Mucosa of rectum (tissue), 2 donors: ENCODE data around the gene SP2.

Source experiments
- H3K27ac ChIP-seq, 2 donors: one replicate each; pipeline ENCODE4 v1.7.0; 2013; ENCODE audit warnings: inconsistent platforms in 2 of 2, low read depth in 2 of 2, low read length in 2 of 2
- H3K27me3 ChIP-seq, 2 donors: one replicate each; pipeline ENCODE4 v1.7.0; 2013; ENCODE audit warnings: low read length in 2 of 2; ENCODE audit not compliant: control insufficient read depth in 2 of 2, insufficient read depth in 2 of 2
- H3K36me3 ChIP-seq, 2 donors: one replicate each; pipeline ENCODE4 v1.7.0; 2013; ENCODE audit warnings: low read length in 2 of 2; ENCODE audit not compliant: control insufficient read depth in 2 of 2, insufficient read depth in 2 of 2
- H3K4me1 ChIP-seq, 2 donors: one replicate each; pipeline ENCODE4 v1.7.0; 2013; ENCODE audit warnings: low read length in 2 of 2, mild to moderate bottlenecking in 1 of 2; ENCODE audit not compliant: control insufficient read depth in 2 of 2, insufficient read depth in 2 of 2
- H3K4me3 ChIP-seq, 2 donors: one replicate each; pipeline ENCODE4 v1.7.0; 2013; ENCODE audit warnings: low read length in 2 of 2
- H3K9ac ChIP-seq, 2 donors: one replicate each; pipeline ENCODE4 v1.7.0; 2013; ENCODE audit warnings: low read length in 2 of 2, low read depth in 1 of 2, mild to moderate bottlenecking in 1 of 2
- H3K9me3 ChIP-seq, 2 donors: one replicate each; pipeline ENCODE4 v1.7.0; 2013; ENCODE audit warnings: low read length in 2 of 2; ENCODE audit not compliant: control insufficient read depth in 2 of 2
- donor health status: healthy.
- donor health status: Normal muscosa, but diverticular disease.

The SP2 gene

DNA sequence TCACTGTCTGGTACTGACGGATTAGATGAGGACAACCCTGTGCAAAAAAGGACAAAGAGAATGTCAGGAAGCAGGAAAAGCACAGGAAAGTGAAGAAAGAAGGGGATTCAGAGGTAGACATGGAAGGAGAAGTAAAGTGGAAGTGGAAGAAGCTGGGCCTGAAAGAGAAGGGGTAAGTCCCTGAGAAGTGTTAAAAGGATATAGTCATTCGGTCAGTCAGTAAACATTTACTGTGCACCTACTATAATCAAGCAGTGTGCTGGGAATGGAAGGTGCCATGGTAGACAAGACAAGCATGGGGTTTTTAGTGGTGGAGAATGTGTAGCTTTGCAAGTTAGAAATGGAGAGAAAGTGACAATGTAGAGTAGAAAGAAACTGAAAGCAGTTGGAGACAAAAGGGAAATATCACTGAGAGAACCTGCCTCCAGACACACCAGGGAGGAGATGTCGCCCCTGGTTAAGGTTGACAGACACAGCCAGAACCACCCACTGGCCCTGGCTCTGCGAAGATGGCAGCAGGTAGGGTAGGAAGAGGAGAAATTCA is 4.4 kb upstream of the SP2 start:
- Histone ChIP-seq H3K4me1 (no peaks in the 10 kb centered on the region), H3K9ac (no peak overlapping the region), H3K27me3 (no peaks in the 10 kb centered on the region), H3K9me3 (no peaks in the 10 kb centered on the region), H3K27ac (no peak overlapping the region), H3K36me3 (no peaks in the 10 kb centered on the region), H3K4me3 (no peak overlapping the region)

DNA sequence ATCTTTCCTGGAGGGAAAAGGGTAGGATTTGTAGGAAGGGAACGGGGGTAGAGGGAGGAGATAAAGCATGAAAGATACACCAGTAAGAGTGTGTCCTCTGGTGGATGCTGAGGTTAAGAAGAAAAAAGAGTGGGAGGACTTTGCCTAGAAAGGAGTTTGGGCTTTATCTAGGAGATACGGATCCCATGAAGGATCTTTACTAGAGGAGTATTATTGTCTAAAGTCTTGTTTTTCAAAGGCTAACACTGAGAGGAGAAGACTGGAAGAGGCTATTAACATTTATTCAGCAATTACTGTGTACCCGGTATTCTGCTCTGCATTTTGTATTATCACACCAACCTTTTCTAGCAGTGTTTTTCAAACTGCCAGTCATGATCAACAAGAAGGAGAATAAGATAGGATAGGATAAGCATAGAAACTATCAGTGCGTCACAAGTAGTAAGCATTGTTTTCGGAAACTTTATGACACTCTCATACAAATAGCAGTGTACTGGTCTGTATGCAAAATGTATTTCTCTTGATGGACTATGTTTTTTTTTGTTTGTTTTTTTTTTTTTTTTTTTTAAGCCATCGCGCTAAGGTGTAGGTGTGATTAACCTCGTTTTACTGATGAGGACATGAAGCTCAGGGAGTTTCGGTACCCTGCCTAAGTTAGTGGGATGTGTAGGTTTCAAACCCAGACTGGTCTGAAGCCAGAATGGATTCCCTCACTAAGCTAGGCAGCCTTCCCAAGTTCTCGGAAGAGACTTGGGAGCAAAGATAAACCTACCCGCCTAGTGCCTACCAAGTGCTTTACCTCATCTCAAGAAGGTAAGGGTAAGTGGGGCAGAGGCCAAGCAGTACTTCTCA is 1.3 kb upstream of the SP2 start:
- Histone ChIP-seq H3K9ac (peak overlapping the region; percentile 97), H3K4me3 (peak overlapping the region; percentile 96), H3K36me3 (peaks cover 5 to 10% of the 10 kb centered on the region in 2 donors), H3K9me3 (no peaks in the 10 kb centered on the region), H3K27me3 (no peaks in the 10 kb centered on the region), H3K4me1 (peaks cover 4 to 12% of the 10 kb centered on the region in 2 donors), H3K27ac (peak overlapping the region; percentile 90 to 94)

DNA sequence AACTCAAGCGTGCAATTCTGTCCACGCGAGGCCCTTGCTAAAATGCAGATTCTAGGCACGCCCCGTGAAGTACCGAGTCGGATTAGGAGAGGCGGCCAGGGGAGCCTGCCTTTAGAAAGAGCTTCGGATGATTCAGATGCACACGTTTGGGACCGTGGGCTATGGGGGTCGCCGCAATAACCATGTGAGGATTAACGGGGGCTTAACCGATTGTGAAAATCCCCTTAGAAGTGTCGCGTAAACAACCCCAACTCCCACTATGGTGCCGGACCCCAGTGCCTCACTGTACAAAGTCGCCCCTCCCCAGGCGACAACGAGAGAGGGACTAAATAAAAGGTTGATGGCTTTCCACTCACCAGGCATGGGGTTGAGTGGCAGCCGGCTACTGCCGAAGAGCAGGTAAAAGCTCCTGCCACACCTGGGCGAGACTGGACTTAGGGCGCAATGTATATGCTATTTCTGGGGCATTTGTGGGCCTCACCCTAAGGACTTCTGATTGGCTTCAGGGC is 635 bp upstream of the SP2 start:
- Histone ChIP-seq H3K4me3 (peak overlapping the region; percentile 96), H3K4me1 (peaks cover 4 to 12% of the 10 kb centered on the region in 2 donors), H3K9me3 (no peaks in the 10 kb centered on the region), H3K27ac (peak overlapping the region; percentile 90 to 94), H3K36me3 (peaks cover 5 to 12% of the 10 kb centered on the region in 2 donors), H3K27me3 (no peaks in the 10 kb centered on the region), H3K9ac (peak overlapping the region; percentile 97)

DNA sequence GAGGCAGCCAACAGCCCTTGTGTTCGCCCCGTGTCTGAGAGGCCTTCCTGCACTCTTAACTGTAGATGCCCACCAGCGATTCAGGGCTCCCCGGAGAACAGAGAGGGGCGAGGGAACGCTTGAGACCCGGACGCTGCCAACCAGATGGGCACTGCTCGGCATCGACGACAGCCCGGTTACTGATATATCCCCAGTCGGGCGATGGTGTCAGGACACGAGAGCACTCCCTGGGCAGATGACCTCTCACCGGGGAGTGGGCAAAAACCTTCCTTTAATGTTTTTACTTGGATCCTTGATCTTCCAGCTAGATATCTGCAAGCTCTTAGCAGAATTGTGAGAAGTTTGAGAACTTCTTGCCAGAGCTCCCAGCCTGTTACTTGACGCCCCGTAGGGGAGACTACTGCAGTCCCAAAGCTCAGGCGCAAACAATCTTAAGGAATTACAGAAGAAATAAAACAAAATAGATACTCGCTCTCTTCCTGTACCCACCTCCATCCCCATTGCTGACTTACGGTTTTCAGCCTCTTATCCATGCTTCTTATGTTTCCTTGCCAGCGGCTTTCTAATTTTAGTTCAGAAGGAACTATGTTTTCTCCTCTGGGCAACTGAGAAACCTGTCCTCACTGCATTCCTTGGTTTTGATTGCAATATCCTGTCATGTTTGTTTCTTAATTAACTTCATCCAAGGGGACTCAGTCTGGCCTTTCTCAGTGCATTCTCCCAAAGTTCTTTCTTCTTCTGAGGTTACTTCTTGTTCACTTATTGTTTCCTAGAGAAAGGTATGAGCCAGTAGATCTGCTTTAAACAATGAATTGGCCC is 845 bp downstream of the SP2 start:
- Histone ChIP-seq H3K4me3 (peak overlapping the region; percentile 95 to 97), H3K27me3 (no peaks in the 10 kb centered on the region), H3K4me1 (peaks cover 4 to 12% of the 10 kb centered on the region in 2 donors), H3K36me3 (peaks cover 12% of the 10 kb centered on the region in 2 donors), H3K9ac (peak overlapping the region; percentile 97 to 98), H3K27ac (peak overlapping the region; percentile 97), H3K9me3 (no peaks in the 10 kb centered on the region)

DNA sequence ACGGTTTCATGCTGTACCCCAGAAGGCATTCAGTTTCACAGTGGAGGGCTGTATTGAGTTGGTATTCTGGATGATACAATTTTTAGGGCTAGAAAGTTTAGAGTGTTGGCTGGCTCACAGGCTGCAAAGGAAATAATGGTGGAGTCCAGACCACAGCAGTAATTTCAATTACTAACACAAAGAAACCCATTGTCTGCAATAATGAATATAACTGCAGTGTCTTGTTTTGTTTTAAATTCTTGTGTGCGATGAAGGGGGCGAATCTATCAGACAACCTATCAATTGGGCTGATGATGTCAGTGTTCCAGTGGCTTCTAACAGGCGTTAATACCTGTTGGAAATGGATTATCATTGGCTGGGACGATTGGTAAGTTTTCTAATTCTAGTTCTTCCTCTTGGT is 1.5 kb downstream of the SP2 start:
- peaks cover 12% of the 10 kb centered on the region in 2 donors for H3K36me3 ChIP-seq
- H3K27me3 ChIP-seq: no peaks in the 10 kb centered on the region
- no peak overlapping the region for H3K27ac ChIP-seq
- no peaks in the 10 kb centered on the region for H3K9me3 ChIP-seq
- H3K4me1 ChIP-seq: peaks cover 4 to 12% of the 10 kb centered on the region in 2 donors
- H3K4me3 ChIP-seq: peak overlapping the region; percentile 95 to 97
- H3K9ac ChIP-seq: peak overlapping the region in 1 of 2 donors; percentile 97

DNA sequence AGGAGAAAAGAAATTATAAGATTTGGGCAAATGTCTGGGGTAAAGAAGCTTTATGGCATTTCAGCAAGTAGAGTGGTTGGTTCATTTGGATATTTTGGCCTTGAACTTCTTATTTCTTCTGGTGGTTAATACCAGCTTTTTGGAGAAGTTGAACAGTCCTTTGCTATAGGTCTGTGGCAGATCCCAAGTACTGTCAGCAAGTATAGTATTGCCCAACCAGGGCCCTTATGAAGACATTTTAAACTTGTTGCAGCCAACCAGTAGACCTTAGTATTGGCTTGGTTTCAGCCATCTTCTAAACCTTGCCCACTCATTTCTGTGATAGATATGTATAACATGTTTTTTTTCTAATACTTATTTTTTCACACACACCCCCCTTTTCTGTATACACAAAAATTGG is 2.2 kb downstream of the SP2 start:
- H3K27ac ChIP-seq: no peak overlapping the region

DNA sequence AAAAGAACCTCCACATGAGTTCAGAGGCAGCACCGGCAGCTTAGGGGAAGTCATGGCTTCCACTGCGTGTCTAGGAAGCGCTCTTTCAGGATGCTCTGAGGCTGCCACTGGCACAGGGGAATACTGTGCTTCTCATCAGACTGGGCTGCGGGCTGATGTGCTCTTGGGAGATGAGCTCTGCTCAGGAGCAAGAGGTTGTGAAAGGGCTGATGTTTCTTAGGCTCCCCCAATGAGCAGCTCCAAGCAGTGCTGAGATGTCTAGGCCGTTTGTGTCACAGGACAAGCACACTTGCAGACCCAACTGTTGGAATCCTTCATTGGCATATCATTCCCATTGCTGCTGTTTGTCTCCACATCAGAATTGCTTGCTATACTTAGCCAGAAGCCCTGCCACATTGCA is 3.6 kb downstream of the SP2 start:
- Histone ChIP-seq H3K9ac (no peak overlapping the region), H3K4me1 (peaks cover 4 to 12% of the 10 kb centered on the region in 2 donors), H3K9me3 (no peaks in the 10 kb centered on the region), H3K36me3 (peaks cover 12% of the 10 kb centered on the region in 2 donors), H3K27me3 (no peaks in the 10 kb centered on the region), H3K4me3 (no peak overlapping the region), H3K27ac (no peak overlapping the region)

More for the DNA sequence above, 2.2 kb downstream of the SP2 start:
- no peaks in the 10 kb centered on the region for H3K27me3 ChIP-seq
- H3K4me1 ChIP-seq: peaks cover 4 to 12% of the 10 kb centered on the region in 2 donors
- H3K4me3 ChIP-seq: no peak overlapping the region
- H3K9ac ChIP-seq: no peak overlapping the region
- H3K9me3 ChIP-seq: no peaks in the 10 kb centered on the region
- peaks cover 12% of the 10 kb centered on the region in 2 donors for H3K36me3 ChIP-seq

DNA sequence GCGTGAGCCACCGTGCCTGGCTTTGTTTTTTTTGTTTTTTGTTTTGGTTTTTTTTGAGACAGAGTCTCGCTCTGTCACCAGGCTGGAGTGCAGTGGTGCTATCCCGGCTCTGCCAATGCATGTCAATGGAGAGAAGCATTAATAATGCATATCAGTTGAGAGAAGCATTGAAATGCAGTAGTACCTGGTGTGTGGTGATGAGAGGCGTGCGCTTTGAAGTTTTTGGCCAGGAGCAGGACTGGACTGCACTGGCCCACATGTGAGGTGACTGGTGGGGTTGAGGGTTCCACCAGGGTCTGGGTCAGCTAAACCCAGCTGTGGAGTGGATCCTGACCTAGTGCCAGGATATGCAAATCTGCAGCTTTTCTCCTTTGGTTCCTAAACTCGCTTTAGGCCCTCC is 5.4 kb downstream of the SP2 start:
- Histone ChIP-seq H3K36me3 (peaks cover 12 to 17% of the 10 kb centered on the region in 2 donors), H3K4me3 (no peak overlapping the region), H3K4me1 (peaks cover 7 to 21% of the 10 kb centered on the region in 2 donors), H3K9ac (no peak overlapping the region), H3K27me3 (no peaks in the 10 kb centered on the region), H3K27ac (no peak overlapping the region), H3K9me3 (no peaks in the 10 kb centered on the region)

DNA sequence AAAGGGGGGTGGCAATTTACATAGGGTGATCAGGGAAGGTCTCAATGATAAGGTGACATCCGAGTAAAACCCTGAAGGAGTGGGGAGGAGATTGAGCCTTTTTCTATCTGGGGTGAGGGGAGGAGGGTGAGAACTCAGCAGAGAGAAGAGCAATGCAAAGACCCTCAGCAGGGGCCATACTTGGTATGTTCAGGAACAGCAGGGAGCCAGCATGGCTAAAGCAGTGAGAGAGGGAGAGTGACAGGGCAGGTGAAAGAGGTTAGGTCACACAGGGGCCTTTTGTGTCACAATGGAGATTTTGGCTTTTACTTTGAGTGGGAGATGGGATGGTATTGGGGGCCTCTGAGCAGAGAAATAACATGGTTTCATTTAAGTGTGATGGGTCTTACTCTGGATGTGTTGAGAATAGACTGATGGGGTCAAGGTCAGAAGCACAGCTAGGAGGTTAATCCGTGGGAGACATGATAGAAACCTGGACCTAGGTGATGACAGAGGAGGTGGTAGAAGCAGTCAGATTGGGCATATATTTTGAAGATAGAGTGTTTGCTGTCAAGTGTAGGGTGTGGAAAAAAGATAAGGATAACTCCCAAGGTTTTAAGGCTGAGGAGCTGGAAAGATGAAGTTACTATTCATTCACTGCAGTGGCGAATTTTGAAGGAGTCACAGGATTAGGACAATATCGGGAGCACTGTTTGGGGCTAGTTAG is 6.2 kb downstream of the SP2 start:
- H3K4me1 ChIP-seq: peaks cover 3 to 15% of the 10 kb centered on the region in 2 donors
- H3K27me3 ChIP-seq: no peaks in the 10 kb centered on the region
- no peak overlapping the region for H3K4me3 ChIP-seq
- no peak overlapping the region for H3K27ac ChIP-seq
- no peak overlapping the region for H3K9ac ChIP-seq
- H3K36me3 ChIP-seq: peaks cover 12 to 17% of the 10 kb centered on the region in 2 donors
- no peaks in the 10 kb centered on the region for H3K9me3 ChIP-seq
